Suprapubic skin (tissue), 4 donors: ENCODE results near the gene CSPG5. TPM values are rescaled to one million over a fixed set of nuclear protein-coding genes. Genes with fewer than 3 reads are reported as not detected.
A peak's percentile ranks its signal among the peaks of the same experiment; 100 is the strongest.

Experiments
- DNase-seq, 2 donors: peaks; one replicate each; pipeline ENCODE4 v3.0.0-alpha.2; 2019; ENCODE audit warnings: low spot score in 2 of 2
- H3K27ac ChIP-seq: fragments of 200-600 bp; sonication (generic); one replicate; pipeline ENCODE4 v1.5.1; 2019
- H3K27me3 ChIP-seq: fragments of 200-600 bp; sonication (generic); one replicate; pipeline ENCODE4 v1.5.1; 2019
- H3K36me3 ChIP-seq: fragments of 200-600 bp; sonication (generic); one replicate; pipeline ENCODE4 v1.5.1; 2019
- H3K4me1 ChIP-seq: fragments of 200-600 bp; sonication (generic); one replicate; pipeline ENCODE4 v1.5.1; 2019
- H3K4me3 ChIP-seq: fragments of 200-600 bp; sonication (generic); one replicate; pipeline ENCODE4 v1.5.1; 2019; ENCODE audit warnings: mild to moderate bottlenecking
- H3K9me3 ChIP-seq: fragments of 200-600 bp; sonication (generic); one replicate; pipeline ENCODE4 v1.5.1; 2019
- CTCF ChIP-seq, 2 donors: fragments of 200-600 bp in 1 of 2; fragments of 450-650 bp in 1 of 2; sonication (generic) in 1 of 2; IDR thresholded peaks; one replicate each; pipeline ENCODE4 v1.5.1; 2016 to 2019; ENCODE audit warnings: antibody characterized with exemption in 2 of 2, mild to moderate bottlenecking in 1 of 2, moderate library complexity in 1 of 2
- EP300 ChIP-seq: sonication (generic); formaldehyde crosslinking; IDR thresholded peaks from one replicate; pipeline ENCODE4 v1.6.1; 2017; ENCODE audit warnings: antibody characterized with exemption
- POLR2A ChIP-seq, 2 donors: fragments of 450-650 bp; IDR thresholded peaks; one replicate each; pipeline ENCODE4 v1.6.1; 2017; ENCODE audit warnings: antibody characterized with exemption in 2 of 2, mild to moderate bottlenecking in 2 of 2, moderate library complexity in 2 of 2
- POLR2AphosphoS5 ChIP-seq, 3 donors: sonication (generic); formaldehyde crosslinking; IDR thresholded peaks; one replicate each; pipeline ENCODE4 v1.6.1; 2017; ENCODE audit warnings: antibody characterized with exemption in 3 of 3
- WGBS: methylation state at CpG from one replicate; pipeline ENCODE4 v1.1.5; 2018; 5-methylcytosine and 5-hydroxymethylcytosine counted together
- total RNA-seq, 4 donors: library from RNA; depleted of rRNA; stranded (reverse); fragments of >200 nt; gene quantifications; one replicate each; pipeline ENCODE4 v1.1.0, GENCODE V29; 2016

CSPG5 gene
- total RNA-seq, 4 donors from 2014 or later: 2.3 to 2.7 (median 2.4) TPM; not detected in 1

- no peak for TF ChIP-seq POLR2AphosphoS5 (IDR thresholded peaks at IDR 0.05)
- no peak for TF ChIP-seq CTCF (IDR thresholded peaks at IDR 0.05)
- H3K36me3 ChIP-seq: no peaks in the 10 kb centered on the region
- DNase-seq: no peak
- no peak overlapping the region for H3K27ac ChIP-seq
- peaks cover 11% of the 10 kb centered on the region for H3K4me1 ChIP-seq
- no peak overlapping the region for H3K4me3 ChIP-seq
- WGBS: 88% methylated on average over 2 of the region's 2 CpGs
- no peaks in the 10 kb centered on the region for H3K27me3 ChIP-seq
- H3K9me3 ChIP-seq: no peaks in the 10 kb centered on the region
Observed at GRCh38 chr3:47517937-47518336, 60.7 kb downstream of the CSPG5 start.

GRCh38 chr3:47515864-47516319 is 62.8 kb downstream of the CSPG5 start:
- DNase-seq: no peak
- no peak for TF ChIP-seq CTCF (IDR thresholded peaks at IDR 0.05)
- no peak for TF ChIP-seq POLR2AphosphoS5 (IDR thresholded peaks at IDR 0.05)
- no peak for TF ChIP-seq EP300
- TF ChIP-seq POLR2A (IDR thresholded peaks at IDR 0.05): no peak
- no peaks in the 10 kb centered on the region for H3K9me3 ChIP-seq
- H3K4me1 ChIP-seq: peaks cover 20% of the 10 kb centered on the region
- H3K4me3 ChIP-seq: no peak overlapping the region
- H3K27ac ChIP-seq: no peak overlapping the region
- 68% methylated on average over 5 of the region's 5 CpGs for WGBS
- H3K27me3 ChIP-seq: no peaks in the 10 kb centered on the region
- H3K36me3 ChIP-seq: no peaks in the 10 kb centered on the region

- no peaks in the 10 kb centered on the region for H3K27me3 ChIP-seq
- H3K4me1 ChIP-seq: peaks cover 20% of the 10 kb centered on the region
- H3K9me3 ChIP-seq: no peaks in the 10 kb centered on the region
- DNase-seq: no peak
- WGBS: 86% methylated on average over 5 of the region's 5 CpGs
- TF ChIP-seq POLR2A (IDR thresholded peaks at IDR 0.05) (no peak), CTCF (IDR thresholded peaks at IDR 0.05) (no peak), POLR2AphosphoS5 (IDR thresholded peaks at IDR 0.05) (no peak), EP300 (no peak)
- H3K36me3 ChIP-seq: no peaks in the 10 kb centered on the region
- no peak overlapping the region for H3K4me3 ChIP-seq
- H3K27ac ChIP-seq: no peak overlapping the region
Observed at GRCh38 chr3:47515100-47515499, 63.6 kb downstream of the CSPG5 start.

GRCh38 chr3:47513125-47513929 is 65.3 kb downstream of the CSPG5 start, which contains the start of gene ELP6:
Gene ELP6, minus strand, starts transcription at chr3:47513712. Its CDS starts 122 bp downstream, at chr3:47513590.
- peak; percentile 97 to 98 for DNase-seq
- no peaks in the 10 kb centered on the region for H3K27me3 ChIP-seq
- peak within 1 kb of the TSS; percentile 83 for H3K4me3 ChIP-seq
- peaks cover 12% of the 10 kb centered on the region for H3K36me3 ChIP-seq
- peak within 1 kb of the TSS; percentile 87 for H3K27ac ChIP-seq
- 1% methylated on average over 41 of the region's 71 CpGs for WGBS
- peak in 1 of 2 donors; percentile 5 for TF ChIP-seq POLR2A (IDR thresholded peaks at IDR 0.05)
- peak in 1 of 3 donors; percentile 38 for TF ChIP-seq POLR2AphosphoS5 (IDR thresholded peaks at IDR 0.05)
- peak in 1 of 2 donors; percentile 32 for TF ChIP-seq CTCF (IDR thresholded peaks at IDR 0.05)
- no peak for TF ChIP-seq EP300
- H3K9me3 ChIP-seq: no peaks in the 10 kb centered on the region
- peaks cover 20% of the 10 kb centered on the region for H3K4me1 ChIP-seq

- Histone ChIP-seq H3K27ac (peak overlapping the region; percentile 87), H3K4me3 (peak overlapping the region; percentile 83), H3K9me3 (no peaks in the 10 kb centered on the region), H3K4me1 (peaks cover 20% of the 10 kb centered on the region), H3K36me3 (peaks cover 18% of the 10 kb centered on the region), H3K27me3 (no peaks in the 10 kb centered on the region)
- peak in 1 of 2 donors; percentile 74 for DNase-seq
- 15% methylated on average over 36 of the region's 36 CpGs for WGBS
- no peak for TF ChIP-seq CTCF (IDR thresholded peaks at IDR 0.05)
- no peak for TF ChIP-seq POLR2AphosphoS5 (IDR thresholded peaks at IDR 0.05)
- no peak for TF ChIP-seq POLR2A (IDR thresholded peaks at IDR 0.05)
- no peak for TF ChIP-seq EP300
Observed at GRCh38 chr3:47512416-47513124, 66.1 kb downstream of the CSPG5 start.
